SK-N-SH (cell line): ENCODE measurements around the gene DNAJC5. TPM values are rescaled to one million over a fixed set of nuclear protein-coding genes. Genes with fewer than 3 reads are reported as not detected.
"Not testable (repeated sequence)": the region's sequence is repeated elsewhere in the genome, so short reads cannot be mapped to it uniquely, and the experiment has no call there.

ENCODE experiments used
- CTCF ChIA-PET: fragments of 300-600, 350-600 bp; formaldehyde crosslinking; extraction: SDS; loops from one replicate; lab custom pipeline; 2021; lab: Yijun Ruan, JAX
- POLR2A ChIA-PET: fragments of 350-600 bp; sonication (Branson Sonifier 250); formaldehyde crosslinking; extraction: SDS; loops from one replicate; lab custom pipeline; 2020; ENCODE audit warnings: antibody characterized with exemption, inconsistent platforms; lab: Yijun Ruan, JAX
- DNase-seq: peaks from one replicate; pipeline ENCODE4 v3.0.0; 2012
- H2AFZ ChIP-seq: fragments of 200-600 bp; sonication (generic); 2 replicates; pipeline ENCODE4 v1.8.1; 2016; ENCODE audit warnings: antibody characterized with exemption, mild to moderate bottlenecking, low read depth
- H3F3A ChIP-seq: fragments of 200-600 bp; sonication (generic); replicated peaks from 2 replicates; pipeline ENCODE3; 2016; ENCODE audit warnings: antibody characterized with exemption, mild to moderate bottlenecking; ENCODE audit not compliant: insufficient read depth
- H3K27ac ChIP-seq, 2 experiments: fragments of 200-500 bp in 1 of 2; fragments of 200-600 bp in 1 of 2; sonication (Bioruptor generic) in 1 of 2; sonication (generic), shearing (Covaris generic) in 1 of 2; 2 replicates each; pipeline versions ENCODE4 v1.5.1 to v1.6.1; 2014 to 2016; ENCODE audit warnings: low read depth in 2 of 2, inconsistent platforms in 1 of 2, low read length in 1 of 2, mild to moderate bottlenecking in 1 of 2, mixed read lengths in 1 of 2
- H3K27me3 ChIP-seq: fragments of 200-600 bp; sonication (generic), shearing (Covaris generic); 2 replicates; pipeline ENCODE4 v1.6.1; 2016; ENCODE audit warnings: mixed run types; ENCODE audit not compliant: insufficient read depth
- H3K36me3 ChIP-seq, 2 experiments: fragments of 200-500 bp in 1 of 2; fragments of 200-600 bp in 1 of 2; sonication (Bioruptor generic) in 1 of 2; sonication (generic) in 1 of 2; replicated peaks in 1 of 2; 2 replicates each; pipeline versions ENCODE3 to v1.5.1; 2014 to 2016; ENCODE audit warnings: low read length in 1 of 2, mild to moderate bottlenecking in 1 of 2; ENCODE audit not compliant: insufficient read depth in 2 of 2, control insufficient read depth in 1 of 2
- H3K4me1 ChIP-seq, 2 experiments: fragments of 200-500 bp in 1 of 2; fragments of 200-600 bp in 1 of 2; sonication (Bioruptor generic) in 1 of 2; sonication (generic), shearing (Covaris generic) in 1 of 2; 2 replicates each; pipeline versions ENCODE4 v1.5.1 to v1.6.1; 2014 to 2016; ENCODE audit warnings: low read depth in 1 of 2, low read length in 1 of 2, mixed run types in 1 of 2; ENCODE audit not compliant: insufficient read depth in 2 of 2, control insufficient read depth in 1 of 2
- H3K4me2 ChIP-seq: fragments of 200-600 bp; sonication (generic), shearing (Covaris generic); 2 replicates; pipeline ENCODE4 v1.6.1; 2017; ENCODE audit warnings: mixed run types
- H3K4me3 ChIP-seq, 2 experiments: fragments of 200-500 bp in 1 of 2; fragments of 200-600 bp in 1 of 2; sonication (Bioruptor generic) in 1 of 2; sonication (generic), shearing (Covaris generic) in 1 of 2; 2 replicates each; pipeline versions ENCODE4 v1.5.1 to v1.8.1; 2014 to 2016; ENCODE audit warnings: low read depth in 2 of 2, inconsistent platforms in 1 of 2, low read length in 1 of 2, mild to moderate bottlenecking in 1 of 2, mixed read lengths in 1 of 2, moderate library complexity in 1 of 2
- H3K79me2 ChIP-seq: fragments of 200-600 bp; sonication (generic); 2 replicates; pipeline ENCODE4 v1.8.1; 2017; ENCODE audit warnings: mild to moderate bottlenecking; ENCODE audit not compliant: insufficient read depth
- H3K9ac ChIP-seq: fragments of 200-600 bp; sonication (generic); 2 replicates; pipeline ENCODE4 v1.6.1; 2017; ENCODE audit warnings: mixed run types
- H3K9me2 ChIP-seq: fragments of 200-600 bp; sonication (generic); 2 replicates; pipeline ENCODE4 v1.6.1; 2017; ENCODE audit warnings: mixed run types
- H3K9me3 ChIP-seq: fragments of 200-600 bp; sonication (generic); 2 replicates; pipeline ENCODE4 v1.6.1; 2017; ENCODE audit warnings: mixed run types, mild to moderate bottlenecking, moderate library complexity
- H4K20me1 ChIP-seq: fragments of 200-600 bp; sonication (generic); 2 replicates; pipeline ENCODE4 v1.6.1; 2017; ENCODE audit warnings: mild to moderate bottlenecking, mixed run types; ENCODE audit not compliant: insufficient read depth
- FOSL2 ChIP-seq: IDR thresholded peaks from 2 replicates; pipeline ENCODE4 v1.4.0; 2012; ENCODE audit warnings: low read depth, mild to moderate bottlenecking, moderate library complexity, borderline replicate concordance
- GABPA ChIP-seq: IDR thresholded peaks from 2 replicates; pipeline ENCODE4 v1.4.0; 2012; ENCODE audit warnings: low read depth, mild to moderate bottlenecking
- POLR2AphosphoS5 ChIP-seq: IDR thresholded peaks from 2 replicates; pipeline ENCODE4 v1.6.1; 2012; ENCODE audit warnings: low read depth, low read length
- RXRA ChIP-seq: IDR thresholded peaks from 2 replicates; pipeline ENCODE4 v1.4.0; 2012; ENCODE audit warnings: low read depth, mild to moderate bottlenecking, borderline replicate concordance
- SIN3A ChIP-seq: IDR thresholded peaks from 2 replicates; pipeline ENCODE4 v1.6.1; 2012; ENCODE audit warnings: low read depth, mild to moderate bottlenecking, low read length, moderate library complexity, borderline replicate concordance
- TCF12 ChIP-seq: IDR thresholded peaks from 2 replicates; pipeline ENCODE4 v1.4.0; 2012
- TEAD4 ChIP-seq: IDR thresholded peaks from 2 replicates; pipeline ENCODE4 v1.4.0; 2012; ENCODE audit warnings: mild to moderate bottlenecking, borderline replicate concordance; ENCODE audit not compliant: insufficient read depth
- YY1 ChIP-seq: IDR thresholded peaks from 2 replicates; pipeline ENCODE4 v1.4.0; 2012; ENCODE audit warnings: low read depth, mild to moderate bottlenecking
- WGBS: methylation state at CpG from one replicate; pipeline ENCODE4 v1.1.6; 2017; ENCODE audit warnings: low lambda C conversion rate; 5-methylcytosine and 5-hydroxymethylcytosine counted together
- polyA plus RNA-seq, 3 experiments: library from polyadenylated mRNA; depleted of rRNA; stranded (reverse); fragments of >200 nt; gene quantifications; 2 replicates each; pipeline ENCODE4 v1.2.3, GENCODE V29; 2012
- TF ChIP-seq, protein P1 (sequence below): IDR thresholded peaks from 2 replicates; pipeline ENCODE4 v1.4.0; 2012; ENCODE audit warnings: low read depth, borderline replicate concordance
- TF ChIP-seq, protein P2 (sequence below): IDR thresholded peaks from 2 replicates; pipeline ENCODE4 v1.4.0; 2012; ENCODE audit warnings: low read depth
- TF ChIP-seq, protein P3 (sequence below): IDR thresholded peaks from 2 replicates; pipeline ENCODE4; 2012

Gene DNAJC5
- polyA plus RNA-seq, 1 of the 3 experiments (the other 2 are of a cell fraction), result 24.2 TPM

DNA sequence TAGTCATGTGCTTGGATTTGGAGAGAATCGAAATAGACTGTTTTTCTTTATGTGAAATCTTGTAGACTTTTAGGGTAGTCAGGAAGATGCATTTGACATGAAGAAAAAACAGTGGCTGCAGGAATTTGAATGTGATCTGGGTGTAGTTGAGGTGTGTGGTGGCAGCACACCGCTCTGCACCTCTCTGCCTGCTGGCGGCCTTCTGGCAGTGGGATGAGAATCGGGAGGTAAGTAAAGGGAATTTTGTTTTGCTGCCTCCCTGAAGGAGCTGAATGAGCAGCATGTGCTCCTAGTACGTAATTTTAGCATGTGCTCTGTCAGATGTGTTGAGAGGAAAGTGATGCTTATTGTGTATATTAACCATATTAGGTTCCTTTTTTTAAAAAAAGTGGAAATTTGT is 26.7 kb upstream of the DNAJC5 start (continued):
- TF ChIP-seq TEAD4 (no peak), YY1 (no peak), TCF12 (no peak), RXRA (no peak), SIN3A (no peak)
- TF ChIP-seq, protein P1, sequence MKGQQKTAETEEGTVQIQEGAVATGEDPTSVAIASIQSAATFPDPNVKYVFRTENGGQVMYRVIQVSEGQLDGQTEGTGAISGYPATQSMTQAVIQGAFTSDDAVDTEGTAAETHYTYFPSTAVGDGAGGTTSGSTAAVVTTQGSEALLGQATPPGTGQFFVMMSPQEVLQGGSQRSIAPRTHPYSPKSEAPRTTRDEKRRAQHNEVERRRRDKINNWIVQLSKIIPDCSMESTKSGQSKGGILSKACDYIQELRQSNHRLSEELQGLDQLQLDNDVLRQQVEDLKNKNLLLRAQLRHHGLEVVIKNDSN, result no peak

DNA sequence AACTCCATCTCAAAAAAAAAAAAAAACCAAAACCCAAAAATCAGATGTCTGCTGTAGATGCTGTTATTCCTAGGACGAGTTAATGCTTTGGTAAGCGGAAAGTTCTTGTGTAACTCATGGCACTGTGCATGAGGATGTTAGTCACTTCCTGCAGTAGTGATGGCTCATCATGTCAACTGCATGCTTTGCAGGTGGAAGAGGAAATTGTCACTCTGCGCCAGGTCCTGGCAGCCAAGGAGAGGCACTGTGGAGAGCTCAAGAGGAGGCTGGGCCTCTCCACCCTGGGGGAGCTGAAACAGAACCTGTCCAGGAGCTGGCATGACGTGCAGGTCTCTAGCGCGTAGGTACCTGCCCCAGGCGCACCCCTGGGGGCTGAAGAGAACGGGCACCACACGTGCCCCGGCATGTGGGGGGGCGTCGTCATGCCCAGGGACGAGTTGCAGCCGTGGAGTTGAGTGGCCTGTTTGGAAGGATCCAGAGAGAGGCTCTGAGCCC is 21.4 kb upstream of the DNAJC5 start:
- Histone ChIP-seq H2AFZ (no peak overlapping the region), H3K9me2 (no peaks in the 10 kb centered on the region), H3K4me1 (no peaks in the 10 kb centered on the region), H4K20me1 (peaks cover 31% of the 10 kb centered on the region), H3K9ac (no peak overlapping the region), H3K27ac (0 out of 4 replicates have a peak overlapping the region, but pooled peaks of 1 of the 2 experiments have one; percentile 20), H3K36me3 (peaks cover 53 to 59% of the 10 kb centered on the region in 2 experiments), H3K4me3 (no peak overlapping the region), H3K4me2 (no peak overlapping the region), H3F3A (no peaks in the 10 kb centered on the region), H3K27me3 (no peaks in the 10 kb centered on the region), H3K9me3 (no peaks in the 10 kb centered on the region), H3K79me2 (peaks cover 91% of the 10 kb centered on the region)
- DNase-seq, result no peak
- POLR2A ChIA-PET, result no interaction called here
- TF ChIP-seq, protein P2, sequence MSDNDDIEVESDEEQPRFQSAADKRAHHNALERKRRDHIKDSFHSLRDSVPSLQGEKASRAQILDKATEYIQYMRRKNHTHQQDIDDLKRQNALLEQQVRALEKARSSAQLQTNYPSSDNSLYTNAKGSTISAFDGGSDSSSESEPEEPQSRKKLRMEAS, result 0 out of 2 replicates have a peak, but pooled peaks have one; percentile 37
- TF ChIP-seq SIN3A (no peak), GABPA (no peak), FOSL2 (peak; percentile 45; the same call in 1 of the 2 replicates), POLR2AphosphoS5 (no peak)
- TF ChIP-seq, protein P1, result no peak
- TF ChIP-seq, protein P3, sequence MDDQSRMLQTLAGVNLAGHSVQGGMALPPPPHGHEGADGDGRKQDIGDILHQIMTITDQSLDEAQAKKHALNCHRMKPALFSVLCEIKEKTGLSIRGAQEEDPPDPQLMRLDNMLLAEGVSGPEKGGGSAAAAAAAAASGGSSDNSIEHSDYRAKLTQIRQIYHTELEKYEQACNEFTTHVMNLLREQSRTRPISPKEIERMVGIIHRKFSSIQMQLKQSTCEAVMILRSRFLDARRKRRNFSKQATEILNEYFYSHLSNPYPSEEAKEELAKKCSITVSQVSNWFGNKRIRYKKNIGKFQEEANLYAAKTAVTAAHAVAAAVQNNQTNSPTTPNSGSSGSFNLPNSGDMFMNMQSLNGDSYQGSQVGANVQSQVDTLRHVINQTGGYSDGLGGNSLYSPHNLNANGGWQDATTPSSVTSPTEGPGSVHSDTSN, result no peak
- CTCF ChIA-PET, result interaction anchor here (1.6 to 2.2 kb wide), 3 partner anchors 87 to 100 kb away, joined by 3 to 7 read pairs (median 7); no protein-coding TSS in a partner anchor
- 79% methylated on average over 13 of the region's 14 CpGs for WGBS

DNA sequence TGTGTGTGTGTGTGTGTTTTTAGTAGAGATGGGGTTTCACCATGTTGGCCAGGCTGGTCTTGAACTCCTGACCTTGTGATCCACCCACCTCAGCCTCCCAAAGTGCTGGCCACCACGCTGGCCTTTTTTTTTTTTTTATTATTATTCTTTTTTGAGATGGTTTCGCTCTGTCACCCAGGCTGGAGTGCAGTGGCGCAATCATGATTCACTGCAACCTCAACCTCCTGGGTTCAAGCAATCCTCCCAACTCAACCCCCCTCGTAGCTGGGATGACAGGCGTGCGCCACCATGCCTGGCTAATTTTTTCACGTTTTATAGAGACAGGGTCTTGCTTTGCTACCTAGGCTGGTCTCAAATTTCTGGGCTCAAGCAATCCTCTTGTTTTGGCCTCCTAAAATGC is 20.7 kb upstream of the DNAJC5 start:
- H3K4me1 ChIP-seq, POLR2A ChIA-PET, H3K27me3 ChIP-seq, H2AFZ ChIP-seq, DNase-seq, H3F3A ChIP-seq, H3K9me2 ChIP-seq, H3K9ac ChIP-seq, H3K4me3 ChIP-seq, H3K9me3 ChIP-seq, H3K4me2 ChIP-seq, H3K27ac ChIP-seq: not testable (repeated sequence)
- Histone ChIP-seq H4K20me1 (peaks cover 33% of the 10 kb centered on the region), H3K36me3 (peaks cover 52 to 56% of the 10 kb centered on the region in 2 experiments), H3K79me2 (peaks cover 91% of the 10 kb centered on the region)
- CTCF ChIA-PET, result interaction anchor here (1.6 to 2.2 kb wide), 4 partner anchors 10 to 100 kb away, joined by 3 to 7 read pairs (median 7); no protein-coding TSS in a partner anchor
- 95% methylated on average over 7 of the region's 7 CpGs for whole genome bisulfite sequencing
